Brain microvascular endothelial cell (primary cell): ENCODE data around the gene COL1A1.

Experiments
- DNase-seq: peaks from one replicate; pipeline ENCODE4 v3.0.0-alpha.2; 2020
- H3K27ac ChIP-seq: fragments of 250-450 bp; sonication (Bioruptor Pico); 2 replicates; pipeline ENCODE4 v1.5.1; 2020; ENCODE audit warnings: mild to moderate bottlenecking, moderate library complexity
- H3K27me3 ChIP-seq: fragments of 250-450 bp; sonication (Bioruptor Pico); replicated peaks from 2 replicates; pipeline ENCODE4 v1.5.1; 2020; ENCODE audit warnings: mild to moderate bottlenecking
- H3K36me3 ChIP-seq: fragments of 250-450 bp; sonication (Bioruptor Pico); replicated peaks from 2 replicates; pipeline ENCODE4 v1.5.1; 2020; ENCODE audit warnings: mild to moderate bottlenecking
- H3K4me3 ChIP-seq: 2 replicates; pipeline ENCODE4 v1.5.1; 2011; ENCODE audit warnings: low read depth, mild to moderate bottlenecking, control low read depth, low read length, moderate library complexity
- CTCF ChIP-seq: IDR thresholded peaks from 2 replicates; pipeline ENCODE4 v1.5.1; 2011; ENCODE audit warnings: low read depth, mild to moderate bottlenecking, moderate library complexity, low read length, control low read depth, inconsistent platforms; ENCODE audit errors: missing control alignments
- in situ Hi-C: cut with HindIII; loops from 2 replicates; pipeline ENCODE4 v1.10.0; 2017; ENCODE audit warnings: low sequenced_read_pairs, low pct_ligation_motif_present

The COL1A1 gene

DNA sequence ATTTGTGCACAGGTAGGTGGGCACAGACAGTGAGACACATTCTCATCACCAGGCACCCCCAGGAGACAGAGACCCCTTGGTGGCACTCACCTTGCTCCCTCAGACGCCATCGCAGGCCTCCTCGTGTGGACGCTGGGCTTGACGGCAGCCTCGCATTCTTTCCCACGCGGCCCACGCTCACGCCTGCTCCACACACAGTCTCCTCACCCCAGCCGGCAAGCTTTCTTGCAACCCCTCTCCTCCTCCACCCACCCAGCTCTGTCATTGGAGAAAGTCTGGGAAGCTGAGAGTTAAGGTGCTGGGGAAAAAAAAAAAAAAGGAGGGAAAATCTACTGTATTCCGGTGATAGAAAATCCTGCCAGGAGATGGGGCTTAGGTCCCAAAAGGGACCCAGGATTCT is 20.8 kb downstream of the COL1A1 start:
- H3K4me3 ChIP-seq, result no peak overlapping the region
- peak overlapping the region; percentile 14 for H3K27ac ChIP-seq
- H3K36me3 ChIP-seq, result peaks cover 34% of the 10 kb centered on the region
- in situ Hi-C loops, result no loop called here
- H3K27me3 ChIP-seq, result no peaks in the 10 kb centered on the region
- no peak for TF ChIP-seq CTCF
- peak; percentile 16 for DNase-seq

- no peak for TF ChIP-seq CTCF
- peaks cover 30% of the 10 kb centered on the region for H3K36me3 ChIP-seq
- no peak overlapping the region for H3K4me3 ChIP-seq
- peak overlapping the region; percentile 98 for H3K27ac ChIP-seq
- in situ Hi-C loops, result no loop called here
- no peaks in the 10 kb centered on the region for H3K27me3 ChIP-seq
- DNase-seq, result no peak
Measured at GRCh38 chr17:50180111-50180510, 21.3 kb downstream of the COL1A1 start.

DNA sequence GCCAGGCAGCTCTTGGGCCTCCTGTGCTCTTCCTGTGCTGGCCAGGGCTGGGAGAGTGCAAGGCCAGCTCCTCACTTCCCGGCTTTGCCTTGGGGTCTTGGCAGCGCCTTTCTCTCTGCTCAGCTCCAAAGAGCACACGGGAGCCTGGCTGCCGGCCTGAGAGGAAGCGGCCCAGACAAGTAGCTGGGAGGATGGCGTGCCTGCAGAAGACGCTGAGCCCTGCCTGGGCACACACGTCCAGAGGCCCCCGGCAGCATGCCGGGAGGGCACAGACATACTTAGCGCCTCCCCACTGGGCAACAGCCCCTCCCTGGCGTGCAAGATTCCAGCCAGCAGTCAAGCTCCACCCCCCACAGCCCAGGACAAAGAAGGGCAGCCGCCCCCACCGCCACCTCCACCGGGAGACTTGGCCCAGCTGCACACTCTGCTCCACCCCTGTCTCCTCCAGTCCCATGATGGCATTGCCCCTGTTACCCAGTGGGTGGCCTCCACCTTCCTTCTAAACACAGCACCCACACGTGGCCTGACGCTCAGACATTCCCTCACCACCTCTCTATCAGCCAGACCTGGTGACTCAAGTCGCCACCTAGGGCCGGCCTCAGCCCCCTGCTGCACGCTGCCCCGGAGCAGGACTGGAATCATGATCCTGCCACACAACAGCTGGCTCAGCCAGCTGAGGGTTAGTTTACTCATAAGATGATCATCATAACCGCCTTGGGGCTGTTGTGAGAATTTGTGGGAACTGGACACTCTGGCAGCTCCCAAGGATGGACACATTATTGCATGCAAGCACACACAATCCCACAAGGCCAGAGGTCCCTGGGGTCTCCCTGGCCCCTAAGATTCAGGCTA is 23.2 kb downstream of the COL1A1 start:
- Histone ChIP-seq H3K27ac (peak overlapping the region; percentile 98), H3K4me3 (no peak overlapping the region), H3K36me3 (peaks cover 15% of the 10 kb centered on the region), H3K27me3 (no peaks in the 10 kb centered on the region)
- in situ Hi-C loops, result no loop called here
- peak; percentile 97 for DNase-seq
- TF ChIP-seq CTCF, result peak; percentile 62

GRCh38 chr17:50177476-50177875 is 24.0 kb downstream of the COL1A1 start:
- no peaks in the 10 kb centered on the region for H3K27me3 ChIP-seq
- TF ChIP-seq CTCF, result no peak
- peak overlapping the region; percentile 98 for H3K27ac ChIP-seq
- DNase-seq, result no peak
- H3K36me3 ChIP-seq, result peaks cover 7% of the 10 kb centered on the region
- H3K4me3 ChIP-seq, result no peak overlapping the region
- in situ Hi-C loops, result no loop called here

DNA sequence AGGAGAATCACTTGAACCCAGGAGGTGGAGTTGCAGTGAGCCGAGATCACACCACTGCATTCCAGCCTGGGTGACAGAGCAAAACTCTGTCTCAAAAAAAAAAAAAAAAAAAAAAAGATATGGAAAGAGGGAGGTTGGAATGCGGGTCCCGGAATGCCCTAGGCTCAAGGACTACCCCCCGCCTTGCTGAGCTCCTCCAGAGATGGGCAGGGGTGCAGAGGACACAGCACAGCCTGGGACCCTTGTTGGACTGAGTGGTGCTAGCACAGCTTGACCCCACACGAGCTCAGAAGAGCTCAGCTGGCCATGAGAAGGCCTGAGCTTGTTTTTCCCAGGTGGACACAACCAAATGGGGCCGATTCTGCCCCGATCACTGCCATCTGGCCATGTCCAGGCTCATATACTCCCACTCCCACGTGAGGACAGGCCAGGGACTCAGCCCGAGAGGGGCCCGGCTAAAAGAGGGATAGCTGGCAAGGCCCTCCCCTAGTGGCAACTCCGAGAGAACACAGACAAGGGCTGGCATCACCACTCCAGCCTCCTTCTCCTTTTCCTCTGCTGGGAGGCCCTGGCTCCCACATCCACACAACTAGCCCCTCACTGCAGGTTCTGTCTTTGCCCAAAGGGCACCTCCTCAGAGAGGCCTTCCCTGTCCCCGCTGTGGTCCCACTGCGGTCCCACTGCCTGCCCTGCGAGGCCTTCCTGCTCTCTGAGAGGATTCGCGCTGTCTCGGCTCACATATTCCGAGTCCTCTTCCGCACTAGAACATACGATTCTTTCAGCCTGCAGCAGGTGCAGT is 24.7 kb downstream of the COL1A1 start:
- peaks cover under 1% of the 10 kb centered on the region for H3K36me3 ChIP-seq
- no peak overlapping the region for H3K4me3 ChIP-seq
- in situ Hi-C loops, result no loop called here
- H3K27ac ChIP-seq, result peak overlapping the region; percentile 98
- DNase-seq, result peak; percentile 8
- H3K27me3 ChIP-seq, result no peaks in the 10 kb centered on the region
- peak; percentile 34 for TF ChIP-seq CTCF
